ENCODE results near the gene PEX1.
"Not testable (repeated sequence)": the region's sequence is repeated elsewhere in the genome, so short reads cannot be mapped to it uniquely, and the experiment has no call there.

PEX1 gene

GRCh38 chr7:92503767-92504166 is 24.6 kb downstream of the PEX1 start:
- DNase-seq = no peak

GRCh38 chr7:92498557-92498956 is 29.8 kb downstream of the PEX1 start:
- peak; percentile 53 for DNase-seq

DNA sequence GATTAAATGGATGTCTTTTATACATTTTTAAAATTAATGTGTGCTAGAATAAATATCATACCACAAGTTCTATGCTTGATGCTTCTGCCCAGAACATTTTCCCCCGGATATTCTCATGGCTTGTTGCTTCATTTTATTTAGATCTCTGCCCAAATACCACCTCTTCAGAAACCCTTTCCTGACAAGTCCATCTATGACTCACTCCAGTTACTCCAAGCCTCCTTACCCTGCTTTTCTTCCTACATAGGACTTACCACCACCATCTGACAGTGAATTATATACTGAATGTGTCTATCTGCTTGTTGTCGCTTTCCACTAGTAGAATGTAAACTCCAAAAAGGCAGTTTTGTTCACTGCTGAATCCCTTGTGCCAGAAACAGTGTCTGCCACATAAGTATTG is 31.4 kb downstream of the PEX1 start:
- DNase-seq = no peak

DNA sequence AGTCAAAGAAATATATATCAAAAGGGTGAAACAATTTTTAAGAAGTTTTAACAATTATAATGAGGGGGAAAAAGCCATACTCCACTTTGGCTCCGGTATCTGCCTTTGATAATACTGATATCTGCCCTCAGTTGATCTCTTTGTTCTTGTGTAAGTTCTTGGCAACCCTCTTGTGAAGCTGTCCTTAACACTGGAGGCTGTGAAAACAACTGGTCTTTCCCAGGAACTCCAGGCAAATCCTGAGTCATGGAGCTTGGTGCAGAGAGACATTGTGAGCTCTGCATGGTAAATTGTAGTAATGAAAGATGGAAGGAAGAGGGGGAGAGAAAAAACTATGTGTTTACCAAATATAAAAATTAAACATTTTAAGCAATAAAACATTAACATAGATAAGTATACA is 38.7 kb downstream of the PEX1 start:
- no peak for DNase-seq

GRCh38 chr7:92487804-92488203 is 40.5 kb downstream of the PEX1 start:
- no peak for DNase-seq

- DNase-seq = no peak
Measured at GRCh38 chr7:92485974-92486373, 42.3 kb downstream of the PEX1 start.

DNA sequence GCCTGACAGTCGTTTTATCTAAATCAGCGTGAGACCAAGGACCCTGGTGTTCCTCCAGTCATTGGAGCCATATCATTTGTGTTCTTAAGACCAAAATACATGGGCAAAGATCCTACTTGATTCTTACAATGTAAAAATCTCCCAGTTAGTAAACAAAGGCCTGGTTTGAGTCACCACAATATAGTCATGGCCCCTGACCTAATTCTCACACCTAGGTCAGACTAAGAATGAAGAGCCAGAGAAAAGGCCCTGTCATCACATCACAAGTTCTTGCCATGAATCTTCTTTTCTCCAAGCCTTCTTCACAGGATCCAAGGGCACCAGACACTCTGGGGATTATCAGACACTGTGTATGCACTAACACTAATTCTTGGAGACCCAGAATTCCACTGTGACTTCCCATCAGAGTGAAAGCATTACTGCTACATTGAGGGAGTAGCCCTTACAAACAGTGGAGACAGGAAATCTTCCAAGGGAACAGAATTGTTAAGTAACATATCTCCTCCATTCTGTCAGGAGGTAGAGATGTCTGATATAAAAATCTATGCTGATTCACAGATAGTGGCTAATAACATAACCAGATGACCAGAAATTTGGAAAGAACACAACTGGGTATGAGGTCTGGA is 42.9 kb downstream of the PEX1 start:
- no peak for DNase-seq

DNA sequence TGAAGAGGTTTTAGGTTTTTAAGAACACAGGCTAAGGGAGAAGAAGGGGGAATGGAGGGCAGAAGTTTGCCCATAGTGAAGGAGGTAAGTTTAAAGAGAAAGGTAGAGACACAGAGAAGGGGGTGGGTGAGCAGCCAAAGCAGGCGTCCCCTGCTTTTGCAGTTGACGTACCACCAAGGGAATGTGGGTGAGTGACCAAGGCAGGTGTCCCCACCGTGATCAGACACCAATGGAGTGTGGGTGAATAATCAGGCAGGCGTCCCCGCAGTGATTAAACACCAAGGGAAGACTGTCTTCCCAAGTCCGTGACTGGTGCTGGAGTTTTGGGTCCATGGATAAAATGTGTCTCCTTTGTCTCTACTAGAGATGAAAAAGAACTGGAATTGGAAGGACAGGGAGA is 44.1 kb downstream of the PEX1 start:
- not testable (repeated sequence) for DNase-seq

GRCh38 chr7:92483624-92484023 is 44.7 kb downstream of the PEX1 start:
- not testable (repeated sequence) for DNase-seq

- not testable (repeated sequence) for DNase-seq
Measured at GRCh38 chr7:92479146-92479545, 49.2 kb downstream of the PEX1 start.

DNA sequence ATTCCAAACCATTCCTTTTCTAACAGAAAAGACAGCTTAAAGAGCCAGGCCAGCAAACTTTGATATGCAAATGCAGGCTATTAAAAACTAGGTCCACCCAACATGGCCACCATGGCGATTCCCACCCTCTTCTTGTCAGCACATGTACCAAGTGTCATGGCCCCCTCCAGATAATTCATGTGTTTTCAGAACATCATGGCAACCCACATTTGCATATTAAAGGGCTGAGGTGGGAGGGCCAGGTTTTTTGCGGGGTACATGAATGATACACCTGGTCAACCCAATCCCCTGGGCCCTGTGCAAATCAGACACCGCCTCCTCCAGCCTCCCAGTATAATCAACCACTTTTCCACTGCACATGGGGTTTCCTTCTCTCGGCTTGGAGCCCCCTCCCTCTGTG is 49.6 kb downstream of the PEX1 start:
- DNase-seq = no peak

GRCh38 chr7:92478095-92478494 is 50.2 kb downstream of the PEX1 start:
- no peak for DNase-seq

DNA sequence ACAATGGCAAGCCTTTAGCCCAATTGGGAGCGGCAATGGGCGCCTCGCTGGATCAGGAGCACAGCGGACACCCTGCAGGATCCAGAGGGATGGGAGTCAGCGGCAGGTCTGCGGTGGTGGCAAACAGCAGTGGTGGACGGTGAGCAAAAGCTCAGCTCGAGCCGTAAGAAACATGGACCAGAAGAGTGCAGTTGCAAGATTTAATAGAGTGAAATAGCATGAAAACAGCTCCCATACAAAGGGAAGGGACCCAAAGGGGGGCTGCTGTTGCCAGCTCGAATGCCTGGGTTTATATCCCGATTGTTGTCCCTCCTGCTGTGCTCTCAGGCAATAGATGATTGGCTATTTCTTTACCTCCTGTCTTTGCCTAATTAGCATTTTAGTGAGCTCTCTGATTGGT is 50.6 kb downstream of the PEX1 start, which contains the start of gene ERVW-1:
Gene ERVW-1, minus strand, starts transcription at position 266 of the 400 bp plus-strand sequence. CDS start 7,565 bp downstream, outside the sequence.
- not testable (repeated sequence) for DNase-seq

DNA sequence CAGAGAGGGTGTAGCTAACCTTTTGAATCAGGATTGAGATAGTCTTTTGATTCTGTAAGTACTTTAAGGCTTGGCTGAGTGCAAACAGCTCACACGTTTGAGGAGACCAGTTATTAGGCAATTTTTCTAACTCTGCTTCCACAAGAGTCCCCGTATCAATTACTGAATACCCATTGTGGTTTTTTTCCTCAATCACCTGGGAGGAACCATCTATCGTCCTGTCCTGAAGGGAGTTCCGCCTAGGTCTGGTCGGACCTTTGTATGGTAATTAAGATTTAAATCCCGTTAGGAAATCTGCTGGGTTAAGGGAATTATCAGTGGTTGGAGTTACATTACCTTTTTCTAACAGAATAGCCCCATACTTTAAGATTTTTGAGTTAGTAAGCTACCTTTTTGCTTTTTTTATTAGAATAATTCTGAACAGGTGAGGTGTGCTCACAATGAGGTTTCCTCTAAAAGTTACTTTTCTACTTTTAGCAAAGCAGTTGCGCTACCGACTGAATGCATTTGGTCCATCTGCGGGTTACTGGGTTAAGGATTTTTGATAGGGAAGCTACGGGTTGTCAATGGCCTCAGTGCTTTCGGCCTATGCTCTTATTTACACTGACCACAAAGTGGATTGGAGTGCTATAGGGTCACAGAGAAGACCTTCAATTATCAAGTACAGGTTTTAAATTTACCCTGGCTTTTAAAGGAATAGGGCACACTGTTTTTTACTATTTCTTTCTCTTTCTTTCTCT is 52.3 kb downstream of the PEX1 start:
- DNase-seq = not testable (repeated sequence)

DNA sequence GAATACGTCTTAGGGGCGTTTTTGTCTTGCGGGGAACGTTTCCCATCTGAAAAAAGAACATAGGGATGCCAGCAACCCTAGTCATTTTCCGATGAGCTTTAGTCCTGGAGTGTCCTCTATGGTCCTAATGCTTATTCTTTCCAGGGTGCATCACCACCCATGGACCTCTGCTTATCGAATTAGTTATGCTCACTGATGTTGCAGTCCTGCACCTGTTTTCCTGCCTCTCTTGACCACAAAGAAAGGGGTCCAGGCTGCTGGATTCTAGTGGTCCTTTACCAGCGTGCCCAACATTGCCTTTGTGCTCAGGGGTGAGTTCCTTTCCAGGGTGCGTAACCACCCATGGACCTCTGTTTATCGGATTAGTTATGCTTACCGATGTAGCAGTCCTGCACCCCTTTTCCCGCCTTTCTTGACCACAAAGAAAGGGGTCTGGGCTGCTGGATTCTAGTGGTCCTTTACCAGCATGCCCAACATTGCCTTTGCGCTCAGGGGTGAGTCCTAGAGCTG is 53.0 kb downstream of the PEX1 start:
- not testable (repeated sequence) for DNase-seq

DNA sequence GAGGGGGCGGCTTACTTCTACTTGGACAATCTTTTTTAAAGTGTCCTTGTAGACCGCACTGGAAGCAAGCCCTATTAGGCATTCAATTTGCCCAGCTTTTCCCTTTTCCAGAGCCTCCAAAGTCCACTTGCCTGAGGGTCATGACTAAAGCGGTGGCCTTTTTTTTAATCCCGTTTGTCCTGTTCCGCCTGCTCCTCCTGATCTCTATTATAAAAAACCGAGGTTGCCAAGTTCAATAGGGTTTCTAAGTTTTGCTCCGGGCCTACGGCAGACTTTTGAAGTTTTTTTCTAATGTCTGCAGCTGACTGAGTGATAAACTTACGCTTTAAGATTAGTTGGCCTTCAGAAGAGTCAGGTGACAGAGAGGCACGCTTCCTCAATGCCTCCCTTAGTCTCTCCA is 54.3 kb downstream of the PEX1 start:
- DNase-seq = not testable (repeated sequence)

- not testable (repeated sequence) for DNase-seq
Measured at GRCh38 chr7:92468589-92468988, 59.7 kb downstream of the PEX1 start.

GRCh38 chr7:92466682-92467081 is 61.6 kb downstream of the PEX1 start:
- no peak for DNase-seq

GRCh38 chr7:92464515-92464914 is 63.8 kb downstream of the PEX1 start:
- no peak for DNase-seq

GRCh38 chr7:92462560-92462959 is 65.8 kb downstream of the PEX1 start:
- DNase-seq = no peak

DNA sequence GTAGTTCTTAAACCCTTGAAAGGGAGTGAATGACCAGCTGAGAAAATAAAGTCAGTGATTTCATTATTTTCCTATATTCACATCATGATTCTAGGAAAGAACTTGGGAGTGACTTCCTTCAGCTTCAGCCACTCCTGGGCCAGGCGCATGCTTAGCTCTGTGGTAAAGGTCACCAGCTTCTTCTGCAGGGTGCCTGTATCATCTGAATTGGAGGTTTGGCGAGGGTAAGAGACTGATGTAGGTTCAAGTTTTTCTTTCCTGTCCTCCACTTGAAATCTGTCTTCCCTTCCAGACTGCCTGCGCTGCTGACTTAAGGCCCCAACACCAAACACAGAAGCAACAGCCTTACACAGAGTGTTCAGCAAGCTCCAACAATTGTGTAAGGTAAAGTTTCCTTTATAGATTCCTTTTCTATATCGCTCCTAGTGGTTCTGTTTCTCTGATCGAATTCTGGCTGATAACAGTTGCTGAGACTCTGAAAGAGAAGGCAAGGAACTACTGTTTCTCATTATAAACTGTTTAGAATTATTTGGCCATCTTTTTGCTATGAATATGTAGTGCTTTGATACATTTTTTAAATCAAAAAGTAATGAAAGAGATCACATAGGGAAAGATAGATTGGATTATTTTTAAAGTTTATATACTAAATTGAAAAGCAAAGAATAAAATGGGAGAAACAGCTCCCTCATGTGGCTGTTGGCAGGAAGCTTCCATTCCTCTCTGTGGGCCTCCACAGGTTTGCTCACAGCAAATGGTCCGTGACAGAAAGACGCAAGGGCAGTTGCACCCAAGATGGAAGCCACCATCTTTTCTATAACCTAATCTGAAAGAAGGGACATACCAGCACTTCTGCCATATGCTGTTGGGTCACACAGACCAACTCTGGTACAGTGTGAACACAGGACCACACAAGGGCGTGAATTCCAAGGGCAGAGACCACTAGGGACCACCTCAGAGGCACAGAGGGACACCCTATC is 67.0 kb downstream of the PEX1 start:
- peak; percentile 50 for DNase-seq

GRCh38 chr7:92460510-92460909 is 67.8 kb downstream of the PEX1 start:
- no peak for DNase-seq

- no peak for DNase-seq
Measured at GRCh38 chr7:92460109-92460508, 68.2 kb downstream of the PEX1 start.
